ENCODE measurements around the gene KIAA0319L.
A peak's percentile ranks its signal among the peaks of the same experiment; 100 is the strongest.

Gene KIAA0319L

GRCh38 chr1:35555212-35555584, 2.0 kb downstream of the KIAA0319L start:
- TF ChIP-seq, protein P1, sequence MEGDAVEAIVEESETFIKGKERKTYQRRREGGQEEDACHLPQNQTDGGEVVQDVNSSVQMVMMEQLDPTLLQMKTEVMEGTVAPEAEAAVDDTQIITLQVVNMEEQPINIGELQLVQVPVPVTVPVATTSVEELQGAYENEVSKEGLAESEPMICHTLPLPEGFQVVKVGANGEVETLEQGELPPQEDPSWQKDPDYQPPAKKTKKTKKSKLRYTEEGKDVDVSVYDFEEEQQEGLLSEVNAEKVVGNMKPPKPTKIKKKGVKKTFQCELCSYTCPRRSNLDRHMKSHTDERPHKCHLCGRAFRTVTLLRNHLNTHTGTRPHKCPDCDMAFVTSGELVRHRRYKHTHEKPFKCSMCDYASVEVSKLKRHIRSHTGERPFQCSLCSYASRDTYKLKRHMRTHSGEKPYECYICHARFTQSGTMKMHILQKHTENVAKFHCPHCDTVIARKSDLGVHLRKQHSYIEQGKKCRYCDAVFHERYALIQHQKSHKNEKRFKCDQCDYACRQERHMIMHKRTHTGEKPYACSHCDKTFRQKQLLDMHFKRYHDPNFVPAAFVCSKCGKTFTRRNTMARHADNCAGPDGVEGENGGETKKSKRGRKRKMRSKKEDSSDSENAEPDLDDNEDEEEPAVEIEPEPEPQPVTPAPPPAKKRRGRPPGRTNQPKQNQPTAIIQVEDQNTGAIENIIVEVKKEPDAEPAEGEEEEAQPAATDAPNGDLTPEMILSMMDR (IDR thresholded peaks at IDR 0.05; ENCODE audit: extremely low read depth, insufficient read depth, missing control alignments), result no peak
- in situ Hi-C loops (cut with MboI; ENCODE audit: low pct_unique_long_range_greater_than_20kb, low sequenced_read_pairs, unreplicated experiment), result no loop called here
- DNase-seq (ENCODE audit: low spot score), result no peak

GRCh38 chr1:35554266-35555211, 2.7 kb downstream of the KIAA0319L start:
- in situ Hi-C loops (cut with MboI; ENCODE audit: low pct_unique_long_range_greater_than_20kb, low sequenced_read_pairs, unreplicated experiment), result no loop called here
- DNase-seq (ENCODE audit: low spot score), result no peak

DNA sequence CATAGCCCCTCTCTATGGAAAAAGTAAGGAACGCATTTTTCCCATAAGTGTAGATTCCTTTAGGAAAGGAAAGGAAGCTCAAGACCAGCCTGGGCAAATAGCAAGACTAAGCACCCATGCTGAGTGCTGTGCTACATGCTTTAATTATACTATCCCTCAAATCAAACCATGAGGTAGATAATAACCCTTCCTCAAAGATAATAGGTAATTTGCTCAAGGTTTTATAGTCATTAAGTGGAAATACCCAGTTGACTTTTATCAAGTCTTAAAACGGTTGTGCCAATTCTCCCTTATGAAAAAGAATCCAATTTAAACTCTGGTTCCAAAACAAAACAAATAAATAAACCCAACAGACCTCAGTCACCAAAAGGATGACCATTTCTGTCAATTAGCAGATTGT, 3.4 kb downstream of the KIAA0319L start:
- in situ Hi-C loops (cut with MboI; ENCODE audit: low pct_unique_long_range_greater_than_20kb, low sequenced_read_pairs, unreplicated experiment), result no loop called here
- no peak for DNase-seq (ENCODE audit: low spot score)
- TF ChIP-seq, protein P1 (IDR thresholded peaks at IDR 0.05; ENCODE audit: extremely low read depth, insufficient read depth, missing control alignments), result no peak

More at GRCh38 chr1:35554266-35555211, 2.7 kb downstream of the KIAA0319L start:
- TF ChIP-seq, protein P1 (IDR thresholded peaks at IDR 0.05; ENCODE audit: extremely low read depth, insufficient read depth, missing control alignments), result no peak

DNA sequence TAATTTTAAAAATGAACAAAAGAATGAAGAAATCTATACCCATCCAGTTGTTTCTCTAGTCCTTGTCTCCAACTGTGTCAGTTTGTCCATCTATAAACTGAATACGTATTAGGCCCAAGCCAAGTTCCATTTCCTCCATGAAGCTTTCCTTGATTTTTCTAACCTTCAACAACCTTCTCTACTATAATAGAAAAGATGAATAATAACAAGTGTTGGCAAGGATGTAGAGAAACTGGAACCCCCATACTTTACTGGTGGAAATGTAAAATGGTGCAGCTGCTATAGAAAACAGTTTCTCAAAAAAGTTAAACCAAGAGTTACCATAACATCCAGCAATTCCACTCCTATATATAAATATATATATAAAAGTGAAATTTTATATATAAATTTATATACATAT, 10.6 kb downstream of the KIAA0319L start:
- TF ChIP-seq, protein P1 (IDR thresholded peaks at IDR 0.05; ENCODE audit: extremely low read depth, insufficient read depth, missing control alignments), result no peak
- no peak for DNase-seq (ENCODE audit: low spot score)
- in situ Hi-C loops (cut with MboI; ENCODE audit: low pct_unique_long_range_greater_than_20kb, low sequenced_read_pairs, unreplicated experiment), result no loop called here

DNA sequence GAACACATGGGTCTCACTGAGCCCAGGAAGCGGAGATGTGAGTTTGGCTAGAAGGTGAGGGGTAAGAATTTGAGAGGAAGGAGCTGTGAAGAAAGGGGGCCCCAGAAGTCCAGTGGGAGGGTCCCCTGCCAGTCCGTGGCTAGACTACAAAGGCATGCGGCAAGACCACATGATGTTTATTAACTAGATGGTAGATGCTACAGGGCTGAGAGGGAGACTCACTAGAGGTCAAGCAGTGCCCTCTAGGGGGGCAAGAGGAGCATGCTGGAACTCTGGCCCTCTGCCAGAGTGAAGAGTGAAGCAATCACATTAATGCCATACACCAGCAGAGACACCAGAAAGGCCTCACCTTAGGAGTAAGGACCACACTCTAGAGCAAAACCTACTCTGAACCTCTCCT, 12.2 kb downstream of the KIAA0319L start:
- in situ Hi-C loops (cut with MboI; ENCODE audit: low pct_unique_long_range_greater_than_20kb, low sequenced_read_pairs, unreplicated experiment), result no loop called here
- TF ChIP-seq, protein P1 (IDR thresholded peaks at IDR 0.05; ENCODE audit: extremely low read depth, insufficient read depth, missing control alignments), result peak; percentile 56
- DNase-seq (ENCODE audit: low spot score), result peak; percentile 48

DNA sequence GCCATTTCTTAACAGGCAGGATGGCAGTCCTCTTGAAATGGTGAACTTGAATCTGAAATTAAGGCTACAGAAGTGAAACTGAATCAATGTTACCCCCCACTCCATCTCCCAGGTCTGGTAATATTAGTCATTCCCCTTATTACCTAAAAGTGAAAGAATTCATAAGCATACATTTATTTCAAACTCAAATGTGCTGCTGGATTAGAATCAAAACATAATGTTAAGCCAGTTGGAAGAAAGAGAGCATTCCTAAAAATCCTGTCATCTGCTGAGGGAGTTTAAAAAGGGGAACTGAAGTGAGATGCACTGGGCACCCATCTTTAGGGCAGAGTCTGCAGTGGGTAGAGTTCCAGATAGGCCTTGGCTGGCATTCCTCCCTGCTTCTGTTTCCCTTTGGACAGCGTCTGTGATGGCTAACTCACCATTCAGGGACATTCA, 17.4 kb downstream of the KIAA0319L start:
- in situ Hi-C loops (cut with MboI; ENCODE audit: low pct_unique_long_range_greater_than_20kb, low sequenced_read_pairs, unreplicated experiment), result no loop called here
- peak; percentile 33 for DNase-seq (ENCODE audit: low spot score)

More for the DNA sequence above, 17.4 kb downstream of the KIAA0319L start:
- TF ChIP-seq, protein P1 (IDR thresholded peaks at IDR 0.05; ENCODE audit: extremely low read depth, insufficient read depth, missing control alignments), result no peak

All from GM13977 (cell line).